NCI-H774 (cell line): ENCODE data around the gene CCNB3.
"Not testable (repeated sequence)": the region's sequence is repeated elsewhere in the genome, so short reads cannot be mapped to it uniquely, and the experiment has no call there.

Experiments
- DNase-seq: peaks from one replicate; lab custom pipeline; 2025; lab: John Stamatoyannopoulos, UW

CCNB3 gene

GRCh38 chrX:50204364-50204899, at the start of gene CCNB3:
Gene CCNB3 (plus strand): TSS chrX:50204765. CDS start chrX:50285164, 80,399 bp downstream.
- peak; percentile 46 for DNase-seq

- DNase-seq: no peak
Observed at GRCh38 chrX:50157545-50158135, 46.9 kb upstream of the CCNB3 start.

GRCh38 chrX:50158593-50158992, 46.0 kb upstream of the CCNB3 start:
- DNase-seq: no peak

GRCh38 chrX:50161127-50161526, 43.4 kb upstream of the CCNB3 start:
- DNase-seq: no peak

- no peak for DNase-seq
Observed at GRCh38 chrX:50165727-50166126, 38.8 kb upstream of the CCNB3 start.

GRCh38 chrX:50167366-50167765, 37.2 kb upstream of the CCNB3 start:
- no peak for DNase-seq

- no peak for DNase-seq
Observed at GRCh38 chrX:50168241-50168687, 36.3 kb upstream of the CCNB3 start.

- no peak for DNase-seq
Observed at GRCh38 chrX:50169717-50170116, 34.8 kb upstream of the CCNB3 start.

GRCh38 chrX:50180073-50180940, 24.3 kb upstream of the CCNB3 start:
- no peak for DNase-seq

GRCh38 chrX:50183891-50184290, 20.7 kb upstream of the CCNB3 start:
- no peak for DNase-seq

GRCh38 chrX:50188859-50189600, 15.5 kb upstream of the CCNB3 start:
- DNase-seq: no peak

- DNase-seq: no peak
Observed at GRCh38 chrX:50198348-50198747, 6.2 kb upstream of the CCNB3 start.

GRCh38 chrX:50200907-50201306, 3.7 kb upstream of the CCNB3 start, which contains the start of gene AKAP4:
Gene AKAP4 (minus strand): TSS chrX:50201007. CDS start chrX:50200889, 118 bp downstream.
- DNase-seq: no peak

GRCh38 chrX:50202539-50202938, 2.0 kb upstream of the CCNB3 start:
- DNase-seq: no peak

GRCh38 chrX:50206753-50207152, 2.2 kb downstream of the CCNB3 start:
- DNase-seq: no peak

GRCh38 chrX:50211510-50211909, 6.9 kb downstream of the CCNB3 start:
- DNase-seq: no peak

GRCh38 chrX:50281253-50281652, 76.7 kb downstream of the CCNB3 start:
- DNase-seq: no peak

- no peak for DNase-seq
Observed at GRCh38 chrX:50327235-50327634, 122.7 kb downstream of the CCNB3 start.

- DNase-seq: not testable (repeated sequence)
Observed at GRCh38 chrX:50332668-50333067, 128.1 kb downstream of the CCNB3 start.

- no peak for DNase-seq
Observed at GRCh38 chrX:50333308-50333707, 128.7 kb downstream of the CCNB3 start.

- DNase-seq: no peak
Observed at GRCh38 chrX:50343917-50344316, 139.4 kb downstream of the CCNB3 start.

GRCh38 chrX:50372966-50373365, 168.4 kb downstream of the CCNB3 start:
- DNase-seq: no peak
